CD14-positive monocyte (primary cell): Measurements from ENCODE around the gene LST1. TPM values are rescaled to one million over a fixed set of nuclear protein-coding genes. Genes with fewer than 3 reads are reported as not detected.
A peak's percentile ranks its signal among the peaks of the same experiment; 100 is the strongest.

ENCODE experiments used
- DNase-seq, 3 donors: peaks; one replicate each; pipeline ENCODE4 v3.0.0-alpha.2; 2011 to 2022
- H2AFZ ChIP-seq: 2 replicates; pipeline ENCODE4 v1.6.0; 2012; ENCODE audit warnings: mild to moderate bottlenecking, low read depth, low read length, inconsistent platforms; ENCODE audit not compliant: insufficient read depth, poor library complexity, severe bottlenecking
- H3K27ac ChIP-seq, 2 donors: 1 replicate in 1 of 2; 2 replicates in 1 of 2; pipeline ENCODE4 v1.5.1; 2012 to 2013; ENCODE audit warnings: low read length in 2 of 2, control low read depth in 1 of 2, inconsistent platforms in 1 of 2, low read depth in 1 of 2, mild to moderate bottlenecking in 1 of 2
- H3K27me3 ChIP-seq, 2 donors: one replicate each; pipeline versions ENCODE4 v1.6.0 to v1.6.1; 2011 to 2013; ENCODE audit warnings: low read length in 2 of 2; ENCODE audit not compliant: control insufficient read depth in 2 of 2, insufficient read depth in 2 of 2
- H3K36me3 ChIP-seq, 2 donors: replicated peaks in 1 of 2; 1 replicate in 1 of 2; 2 replicates in 1 of 2; pipeline versions ENCODE4 v1.5.1 to v1.6.1; 2012 to 2013; ENCODE audit warnings: low read length in 2 of 2, control low read depth in 1 of 2, inconsistent platforms in 1 of 2, mild to moderate bottlenecking in 1 of 2; ENCODE audit not compliant: insufficient read depth in 2 of 2, control insufficient read depth in 1 of 2
- H3K4me1 ChIP-seq, 2 donors: 1 replicate in 1 of 2; 2 replicates in 1 of 2; pipeline versions ENCODE4 v1.5.1 to v1.6.1; 2012 to 2013; ENCODE audit warnings: low read length in 2 of 2, control low read depth in 1 of 2, inconsistent platforms in 1 of 2, mild to moderate bottlenecking in 1 of 2, moderate library complexity in 1 of 2; ENCODE audit not compliant: insufficient read depth in 2 of 2, control insufficient read depth in 1 of 2
- H3K4me2 ChIP-seq: replicated peaks from 2 replicates; pipeline ENCODE3; 2012; ENCODE audit warnings: low read length, moderate library complexity, mild to moderate bottlenecking; ENCODE audit not compliant: poor library complexity, severe bottlenecking; ENCODE audit errors: extremely low read depth
- H3K4me3 ChIP-seq, 3 experiments: fragments of 200-600 bp in 1 of 3; sonication (generic) in 1 of 3; replicated peaks in 1 of 3; 1 replicate in 2 of 3; 2 replicates in 1 of 3; pipeline ENCODE4 v1.5.1; 2011 to 2013; ENCODE audit warnings: low read length in 3 of 3, mild to moderate bottlenecking in 3 of 3, control low read depth in 2 of 3, low read depth in 2 of 3, inconsistent platforms in 1 of 3, moderate library complexity in 1 of 3
- H3K79me2 ChIP-seq: 2 replicates; pipeline ENCODE4 v1.6.0; 2012; ENCODE audit warnings: mild to moderate bottlenecking, control low read depth, inconsistent platforms, low read length, moderate library complexity; ENCODE audit not compliant: insufficient read depth
- H3K9ac ChIP-seq: 2 replicates; pipeline ENCODE4 v1.6.0; 2017; ENCODE audit warnings: low read length, mild to moderate bottlenecking; ENCODE audit not compliant: insufficient read depth, poor library complexity, severe bottlenecking
- H3K9me3 ChIP-seq, 2 donors: replicated peaks in 1 of 2; 1 replicate in 1 of 2; 2 replicates in 1 of 2; pipeline versions ENCODE4 v1.5.1 to v1.6.1; 2012 to 2013; ENCODE audit warnings: low read length in 2 of 2, control low read depth in 1 of 2; ENCODE audit not compliant: control insufficient read depth in 1 of 2, insufficient read depth in 1 of 2
- H4K20me1 ChIP-seq: 2 replicates; pipeline ENCODE4 v1.6.0; 2012; ENCODE audit warnings: mild to moderate bottlenecking, low read length, control low read depth, moderate library complexity; ENCODE audit not compliant: insufficient read depth
- H3K27ac Mint-ChIP-seq, 7 donors: one replicate each; pipeline ENCODE4 v1.8.0; 2020; ENCODE audit warnings: mild to moderate bottlenecking in 7 of 7, mixed read lengths in 7 of 7, moderate library complexity in 6 of 7, inconsistent platforms in 2 of 7
- H3K27me3 Mint-ChIP-seq, 3 donors: one replicate each; pipeline ENCODE4 v1.8.0; 2021 to 2022; ENCODE audit warnings: low read depth in 3 of 3, mild to moderate bottlenecking in 3 of 3, mixed read lengths in 3 of 3, moderate library complexity in 3 of 3, inconsistent platforms in 1 of 3
- H3K36me3 Mint-ChIP-seq, 2 donors: one replicate each; pipeline ENCODE4 v1.8.0; 2020; ENCODE audit warnings: mixed read lengths in 2 of 2, inconsistent platforms in 1 of 2, mild to moderate bottlenecking in 1 of 2
- H3K4me1 Mint-ChIP-seq: one replicate; pipeline ENCODE4 v1.8.0; 2020; ENCODE audit warnings: mild to moderate bottlenecking, mixed read lengths
- H3K4me3 Mint-ChIP-seq, 2 donors: one replicate each; pipeline ENCODE4 v1.8.0; 2020; ENCODE audit warnings: mild to moderate bottlenecking in 2 of 2, mixed read lengths in 2 of 2, moderate library complexity in 1 of 2
- H3K9me3 Mint-ChIP-seq, 7 donors: one replicate each; pipeline ENCODE4 v1.8.0; 2020 to 2022; ENCODE audit warnings: mixed read lengths in 7 of 7, mild to moderate bottlenecking in 6 of 7, moderate library complexity in 6 of 7, inconsistent platforms in 2 of 7
- CTCF ChIP-seq: fragments of 200-600 bp; IDR thresholded peaks from one replicate; pipeline ENCODE4 v1.8.0; 2022; ENCODE audit warnings: antibody characterized with exemption, mild to moderate bottlenecking
- WGBS: methylation state at CpG from one replicate; pipeline ENCODE4 v1.1.5; 2013; ENCODE audit warnings: missing lambda C conversion rate; ENCODE audit not compliant: insufficient coverage; 5-methylcytosine and 5-hydroxymethylcytosine counted together
- intact Hi-C, 2 donors: fragments of 100-400 bp; cut with micrococcal nuclease; formaldehyde crosslinking; loops; one replicate each; pipeline versions ENCODE4 v1.15.0 to v1.15.1; 2023
- polyA plus RNA-seq, 3 donors: library from polyadenylated mRNA; depleted of rRNA in 1 of 3; unstranded in 2 of 3; stranded (reverse) in 1 of 3; fragments of 300-500 nt in 2 of 3; fragments of >200 nt in 1 of 3; fragmentation: Illumina TruSeq in 2 of 3; gene quantifications; 1 replicate in 2 of 3; 2 replicates in 1 of 3; pipeline ENCODE4 v1.2.3, GENCODE V29; 2012 to 2021

The LST1 gene
- polyA plus RNA-seq, 3 donors, result 1,103 to 1,584 (median 1,202) TPM

DNA sequence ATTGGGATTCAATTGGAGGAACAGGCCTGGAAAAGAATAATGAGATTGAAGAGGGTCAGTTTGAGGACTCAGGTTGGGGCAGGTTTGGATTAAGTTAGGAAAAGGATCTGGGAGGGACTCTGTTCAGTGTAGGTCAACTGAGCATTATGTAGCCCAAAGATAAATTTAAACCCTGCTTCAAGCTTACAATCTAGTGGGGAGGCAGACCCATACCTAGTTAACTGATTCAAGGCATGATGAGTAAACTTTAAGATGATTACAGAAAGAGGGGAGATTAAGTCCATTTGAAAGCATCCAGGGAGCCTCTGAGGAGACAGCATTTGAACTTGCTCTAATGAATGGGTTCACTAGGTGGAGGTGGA is 25.4 kb upstream of the LST1 start:
- no peaks in the 10 kb centered on the region for H3K9me3 ChIP-seq
- H3K9me3 Mint-ChIP-seq, result no peaks in the 10 kb centered on the region
- no peaks in the 10 kb centered on the region for H3K27me3 ChIP-seq
- peak overlapping the region; percentile 75 for H3K9ac ChIP-seq
- peak overlapping the region; percentile 78 for H3K4me2 ChIP-seq
- H3K27ac Mint-ChIP-seq, result peak overlapping the region; percentile 91 to 98 (median 94)
- no peak overlapping the region for H2AFZ ChIP-seq
- peak overlapping the region in 2 of 3 experiments; percentile 4 to 66 for H3K4me3 ChIP-seq
- H3K4me1 ChIP-seq, result peaks cover 84 to 85% of the 10 kb centered on the region in 2 donors
- H3K36me3 Mint-ChIP-seq, result peaks cover 18 to 26% of the 10 kb centered on the region in 2 donors
- no peak for TF ChIP-seq CTCF
- peaks cover 0 to 4% (median 0%) of the 10 kb centered on the region in 3 donors for H3K27me3 Mint-ChIP-seq
- H4K20me1 ChIP-seq, result no peaks in the 10 kb centered on the region
- peak overlapping the region; percentile 96 to 98 for H3K27ac ChIP-seq
- H3K79me2 ChIP-seq, result peaks cover 15% of the 10 kb centered on the region
- H3K36me3 ChIP-seq, result no peaks in the 10 kb centered on the region
- H3K4me1 Mint-ChIP-seq, result peaks cover 87% of the 10 kb centered on the region
- intact Hi-C loops, result loop anchor here in 1 of 2 donors (1.0 kb wide), 1 partner anchor 8 kb away; no protein-coding TSS in a partner anchor
- DNase-seq, result no peak
- peak overlapping the region; percentile 79 to 81 for H3K4me3 Mint-ChIP-seq

GRCh38 chr6:31567531-31568370 is 18.3 kb upstream of the LST1 start:
- H3K9me3 ChIP-seq, result no peaks in the 10 kb centered on the region
- no peak for TF ChIP-seq CTCF
- intact Hi-C loops, result loop anchor here in 1 of 2 donors (1.0 kb wide), 1 partner anchor 7 kb away; no protein-coding TSS in a partner anchor
- no peaks in the 10 kb centered on the region for H3K27me3 ChIP-seq
- H2AFZ ChIP-seq, result no peak overlapping the region
- H3K79me2 ChIP-seq, result no peaks in the 10 kb centered on the region
- Mint-ChIP-seq H3K27ac (peak overlapping the region; percentile 90 to 99 (median 97)), H3K4me1 (peaks cover 59% of the 10 kb centered on the region), H3K4me3 (peak overlapping the region; percentile 42 to 77), H3K27me3 (peaks cover 1 to 6% (median 2%) of the 10 kb centered on the region in 3 donors), H3K36me3 (peaks cover 4 to 6% of the 10 kb centered on the region in 2 donors), H3K9me3 (peaks cover 0 to 2% (median 0%) of the 10 kb centered on the region in 7 donors)
- peak overlapping the region; percentile 55 for H3K4me2 ChIP-seq
- DNase-seq, result peak in 1 of 3 donors; percentile 45
- no peaks in the 10 kb centered on the region for H3K36me3 ChIP-seq
- no peaks in the 10 kb centered on the region for H4K20me1 ChIP-seq
- peaks cover 41 to 46% of the 10 kb centered on the region in 2 donors for H3K4me1 ChIP-seq
- peak overlapping the region; percentile 88 to 96 for H3K27ac ChIP-seq
- peak overlapping the region in 1 of 3 experiments; percentile 41 for H3K4me3 ChIP-seq
- WGBS, result 62% methylated on average over 7 of the region's 9 CpGs
- H3K9ac ChIP-seq, result peak overlapping the region; percentile 53
